Stomach (tissue), 9 donors: ENCODE results near the gene ST14. TPM values are rescaled to one million over a fixed set of nuclear protein-coding genes. Genes with fewer than 3 reads are reported as not detected.

Source experiments
- DNase-seq, 2 donors: peaks; one replicate each; pipeline versions ENCODE4 v3.0.0 to v3.0.0-alpha.2; 2013 to 2019
- H3K27ac ChIP-seq, 5 donors: fragments of 200-600 bp in 4 of 5; sonication (generic) in 4 of 5; one replicate each; pipeline ENCODE4 v1.5.1; 2013 to 2019; ENCODE audit warnings: mild to moderate bottlenecking in 1 of 5, moderate library complexity in 1 of 5
- H3K27me3 ChIP-seq, 3 donors: fragments of 200-600 bp; sonication (generic); one replicate each; pipeline ENCODE4 v1.5.1; 2017 to 2019; ENCODE audit warnings: mixed run types in 1 of 3
- H3K36me3 ChIP-seq, 4 donors: fragments of 200-600 bp; sonication (generic); 1 replicate in 3 of 4; 2 replicates in 1 of 4; pipeline ENCODE4 v1.5.1; 2016 to 2019
- H3K4me1 ChIP-seq, 4 donors: fragments of 200-600 bp; sonication (generic); one replicate each; pipeline ENCODE4 v1.5.1; 2016 to 2019
- H3K4me3 ChIP-seq, 4 donors: fragments of 200-600 bp; sonication (generic) in 3 of 4; one replicate each; pipeline ENCODE4 v1.5.1; 2016 to 2019; ENCODE audit warnings: mild to moderate bottlenecking in 1 of 4
- H3K9me3 ChIP-seq, 4 donors: fragments of 200-600 bp; sonication (generic); one replicate each; pipeline ENCODE4 v1.5.1; 2016 to 2019
- CTCF ChIP-seq, 7 experiments: fragments of 450-650 bp in 4 of 7; fragments of 200-600 bp in 3 of 7; sonication (generic) in 3 of 7; IDR thresholded peaks; one replicate each; pipeline ENCODE4 v1.5.1; 2016 to 2019; ENCODE audit warnings: antibody characterized with exemption in 7 of 7, control low read depth in 2 of 7, mild to moderate bottlenecking in 1 of 7
- EP300 ChIP-seq: sonication (generic); formaldehyde crosslinking; IDR thresholded peaks from one replicate; pipeline ENCODE4 v1.6.1; 2017; ENCODE audit warnings: antibody characterized with exemption
- POLR2A ChIP-seq, 4 donors: fragments of 450-650 bp; IDR thresholded peaks; one replicate each; pipeline ENCODE4 v1.6.1; 2016; ENCODE audit warnings: antibody characterized with exemption in 4 of 4, control low read depth in 2 of 4, mild to moderate bottlenecking in 1 of 4, moderate library complexity in 1 of 4
- POLR2AphosphoS5 ChIP-seq, 3 donors: sonication (generic); formaldehyde crosslinking; IDR thresholded peaks; one replicate each; pipeline ENCODE4 v1.6.1; 2016; ENCODE audit warnings: antibody characterized with exemption in 3 of 3
- WGBS, 5 donors: extraction: QIAGEN DNeasy Blood & Tissue Kit in 3 of 5; methylation state at CpG; one replicate each; pipeline versions ENCODE4 v1.1.5 to v1.1.7; 2013 to 2018; 5-methylcytosine and 5-hydroxymethylcytosine counted together
- intact Hi-C: fragments of 100-400 bp; cut with DNase I; formaldehyde crosslinking; loops from one replicate; pipeline ENCODE4 v1.15.1; 2023; ENCODE audit warnings: low total_unique reads
- polyA plus RNA-seq, 3 donors: library from polyadenylated mRNA; stranded (reverse); fragments of 200-250 nt; gene quantifications; one replicate each; pipeline ENCODE4 v1.2.3, GENCODE V29; 2013
- total RNA-seq, 5 donors: library from RNA; depleted of rRNA; stranded (reverse); fragments of >200 nt; gene quantifications; one replicate each; pipeline versions ENCODE4 v1.1.0 to v1.2.3, GENCODE V29; 2014 to 2016
- donor health status: healthy with polysubstance abuse.
- donor health status: Bipolar disorder and iron deficiency.
- donor health status: healthy.

ST14 gene
- total and polyA plus RNA-seq, 8 donors, result 12.4 to 380 (median 50.0) TPM

GRCh38 chr11:130183878-130184610 is 24.5 kb downstream of the ST14 start:
- intact Hi-C loops, result no loop called here
- no peak for DNase-seq
- no peaks in the 10 kb centered on the region for H3K27me3 ChIP-seq
- H3K9me3 ChIP-seq, result no peaks in the 10 kb centered on the region
- H3K27ac ChIP-seq, result no peak overlapping the region
- TF ChIP-seq EP300 (no peak), POLR2A (IDR thresholded peaks at IDR 0.05) (no peak), CTCF (IDR thresholded peaks at IDR 0.05) (no peak), POLR2AphosphoS5 (IDR thresholded peaks at IDR 0.05) (no peak)
- 79 to 85% (median 80%) methylated on average over 11 of the region's 11 CpGs for WGBS, 5 donors
- H3K4me1 ChIP-seq, result peaks cover 27 to 34% (median 30%) of the 10 kb centered on the region in 4 donors
- peaks cover 0 to 5% (median 0%) of the 10 kb centered on the region in 4 donors for H3K36me3 ChIP-seq
- H3K4me3 ChIP-seq, result no peak overlapping the region

GRCh38 chr11:130187096-130187495 is 27.5 kb downstream of the ST14 start:
- Histone ChIP-seq H3K4me3 (no peak overlapping the region), H3K9me3 (no peaks in the 10 kb centered on the region), H3K27me3 (no peaks in the 10 kb centered on the region), H3K4me1 (peaks cover 2 to 22% (median 14%) of the 10 kb centered on the region in 4 donors), H3K36me3 (peaks cover 0 to 21% (median 9%) of the 10 kb centered on the region in 4 donors), H3K27ac (no peak overlapping the region)
- intact Hi-C loops, result no loop called here
- TF ChIP-seq POLR2AphosphoS5 (IDR thresholded peaks at IDR 0.05) (no peak), POLR2A (IDR thresholded peaks at IDR 0.05) (no peak)
- WGBS, 5 donors, result 91 to 94% (median 92%) methylated on average over 7 to 13 of the region's 13 CpGs
- DNase-seq, result no peak

GRCh38 chr11:130188047-130188446 is 28.5 kb downstream of the ST14 start:
- H3K27me3 ChIP-seq, result no peaks in the 10 kb centered on the region
- H3K9me3 ChIP-seq, result no peaks in the 10 kb centered on the region
- intact Hi-C loops, result no loop called here
- H3K4me3 ChIP-seq, result no peak overlapping the region
- no peak for DNase-seq
- H3K4me1 ChIP-seq, result peaks cover 0 to 17% (median 8%) of the 10 kb centered on the region in 4 donors
- peaks cover 0 to 28% (median 12%) of the 10 kb centered on the region in 4 donors for H3K36me3 ChIP-seq
- WGBS, 5 donors, result 81 to 95% (median 88%) methylated on average over 14 of the region's 14 CpGs
- H3K27ac ChIP-seq, result no peak overlapping the region
- TF ChIP-seq POLR2A (IDR thresholded peaks at IDR 0.05), result no peak

GRCh38 chr11:130188585-130189347 is 29.2 kb downstream of the ST14 start:
- Histone ChIP-seq H3K36me3 (peaks cover 0 to 35% (median 12%) of the 10 kb centered on the region in 4 donors), H3K9me3 (no peaks in the 10 kb centered on the region), H3K4me3 (no peak overlapping the region), H3K4me1 (peaks cover 0 to 17% (median 8%) of the 10 kb centered on the region in 4 donors), H3K27ac (no peak overlapping the region), H3K27me3 (no peaks in the 10 kb centered on the region)
- DNase-seq, result no peak
- TF ChIP-seq POLR2A (IDR thresholded peaks at IDR 0.05) (no peak), EP300 (no peak), POLR2AphosphoS5 (IDR thresholded peaks at IDR 0.05) (no peak)
- intact Hi-C loops, result no loop called here
- WGBS, 5 donors, result 85 to 90% (median 87%) methylated on average over 16 to 19 of the region's 19 CpGs

- TF ChIP-seq CTCF (IDR thresholded peaks at IDR 0.05) (no peak), EP300 (no peak), POLR2AphosphoS5 (IDR thresholded peaks at IDR 0.05) (peak in 1 of 3 donors; percentile 37), POLR2A (IDR thresholded peaks at IDR 0.05) (no peak)
- 80 to 85% (median 82%) methylated on average over 28 to 32 of the region's 32 CpGs for WGBS, 5 donors
- DNase-seq, result peak in 1 of 2 donors; percentile 70
- Histone ChIP-seq H3K36me3 (peaks cover 4 to 44% (median 21%) of the 10 kb centered on the region in 4 donors), H3K27me3 (no peaks in the 10 kb centered on the region), H3K9me3 (no peaks in the 10 kb centered on the region), H3K4me3 (no peak overlapping the region), H3K4me1 (peaks cover 0 to 17% (median 8%) of the 10 kb centered on the region in 4 donors), H3K27ac (peak overlapping the region; percentile 7 to 75 (median 51))
- intact Hi-C loops, result no loop called here
Measured at GRCh38 chr11:130189492-130190210, 30.1 kb downstream of the ST14 start.
